ENCODE results near the gene MAFB. TPM values are rescaled to one million over a fixed set of nuclear protein-coding genes. Genes with fewer than 3 reads are reported as not detected.

MAFB gene
- total RNA-seq, 1 donor from 2014 or later, result 17.3 TPM

DNA sequence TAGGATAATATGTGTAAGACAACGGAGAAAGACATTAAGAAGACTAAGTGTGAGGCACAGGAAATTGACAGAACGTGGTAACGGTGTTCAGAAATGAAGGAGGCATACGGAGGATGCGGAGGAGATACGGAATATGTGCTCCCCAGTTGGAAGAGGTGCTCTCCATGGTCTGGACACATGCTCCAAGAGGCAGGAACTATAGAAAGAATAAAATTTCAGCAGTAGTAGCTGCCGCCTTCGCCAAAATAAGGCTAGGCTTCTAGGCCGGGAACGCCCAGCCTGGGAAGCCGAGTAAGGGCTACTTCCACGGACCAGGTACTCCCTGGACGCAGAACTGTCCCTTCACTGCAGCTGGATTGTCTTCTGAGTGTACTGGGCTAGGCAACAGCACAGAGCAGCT, 7.4 kb downstream of the MAFB start:
- no peak for DNase-seq (ENCODE audit: low spot score)

DNA sequence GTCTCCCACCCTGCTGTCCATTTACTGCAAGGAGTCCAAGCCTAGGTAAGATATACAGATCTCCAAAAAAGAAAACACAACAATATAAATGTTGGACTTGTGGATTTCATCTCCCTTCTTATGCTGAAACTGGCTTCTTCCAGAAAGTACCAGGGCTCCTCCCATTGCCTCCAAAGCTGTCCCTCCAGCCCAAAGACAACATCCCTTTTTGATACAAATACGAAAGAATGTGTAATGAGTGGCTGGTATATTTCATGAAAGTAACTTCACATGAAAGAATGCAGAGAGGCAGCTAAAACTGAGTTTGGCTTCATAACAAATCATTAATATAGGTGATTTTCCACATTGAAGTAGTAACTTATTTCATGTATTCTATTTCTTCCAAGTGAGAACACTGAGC, 7.9 kb downstream of the MAFB start:
- no peak for DNase-seq (ENCODE audit: low spot score)

DNA sequence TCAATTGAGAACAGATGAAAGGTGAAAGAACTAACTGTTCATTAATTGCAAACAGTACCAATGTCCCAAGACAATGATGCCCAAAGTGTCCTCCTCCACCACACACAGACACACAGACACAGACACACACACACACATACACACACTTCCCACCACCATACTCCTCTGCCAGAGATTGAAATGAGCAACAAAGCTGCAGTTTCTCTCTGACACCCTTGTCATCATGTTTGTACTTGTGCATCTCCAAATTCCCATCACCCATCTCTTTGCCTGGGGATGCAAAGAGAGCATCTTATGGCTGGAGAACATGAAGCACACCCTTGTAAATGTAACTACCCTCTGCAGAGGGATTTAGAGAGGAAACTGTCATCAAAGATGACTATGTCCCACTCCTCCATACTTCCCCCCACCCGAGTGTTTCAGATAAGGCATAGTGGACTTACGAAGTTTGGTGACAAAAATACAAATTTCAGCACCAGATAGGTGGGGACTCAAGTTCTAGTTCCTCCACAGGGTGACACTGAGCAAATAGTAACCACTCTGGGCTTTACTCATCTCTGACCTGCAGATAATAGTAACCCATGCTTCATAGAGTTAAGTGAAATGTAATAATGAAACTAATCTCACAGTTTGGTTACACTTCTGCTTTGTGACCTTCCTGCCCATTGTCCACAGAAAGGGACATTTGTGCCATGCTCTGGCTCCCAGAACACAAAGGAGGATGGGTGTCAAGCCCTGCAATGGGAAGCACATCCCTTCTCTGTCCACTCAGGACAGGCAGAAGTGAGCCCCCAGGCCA, 8.7 kb downstream of the MAFB start:
- DNase-seq (ENCODE audit: low spot score), result no peak

DNA sequence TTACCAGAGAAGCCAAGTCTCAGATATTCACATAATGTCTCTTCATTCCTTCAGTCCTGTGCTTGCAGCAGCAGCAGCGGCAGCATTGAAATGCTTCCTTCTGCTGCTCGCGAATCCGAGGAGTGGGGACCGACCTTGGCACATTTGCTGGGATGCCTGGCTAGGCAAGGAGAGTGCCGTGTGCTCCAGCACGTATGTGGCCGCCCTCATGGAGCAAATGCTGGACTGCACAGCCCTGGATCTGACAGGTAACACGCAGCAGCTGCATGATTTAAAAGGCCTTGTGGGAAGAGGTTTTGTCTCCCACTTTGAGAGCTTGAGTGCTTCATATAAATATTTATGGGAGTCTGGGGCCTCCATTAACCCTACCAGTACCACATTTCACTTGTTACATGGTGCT, 9.9 kb downstream of the MAFB start:
- DNase-seq (ENCODE audit: low spot score), result no peak

DNA sequence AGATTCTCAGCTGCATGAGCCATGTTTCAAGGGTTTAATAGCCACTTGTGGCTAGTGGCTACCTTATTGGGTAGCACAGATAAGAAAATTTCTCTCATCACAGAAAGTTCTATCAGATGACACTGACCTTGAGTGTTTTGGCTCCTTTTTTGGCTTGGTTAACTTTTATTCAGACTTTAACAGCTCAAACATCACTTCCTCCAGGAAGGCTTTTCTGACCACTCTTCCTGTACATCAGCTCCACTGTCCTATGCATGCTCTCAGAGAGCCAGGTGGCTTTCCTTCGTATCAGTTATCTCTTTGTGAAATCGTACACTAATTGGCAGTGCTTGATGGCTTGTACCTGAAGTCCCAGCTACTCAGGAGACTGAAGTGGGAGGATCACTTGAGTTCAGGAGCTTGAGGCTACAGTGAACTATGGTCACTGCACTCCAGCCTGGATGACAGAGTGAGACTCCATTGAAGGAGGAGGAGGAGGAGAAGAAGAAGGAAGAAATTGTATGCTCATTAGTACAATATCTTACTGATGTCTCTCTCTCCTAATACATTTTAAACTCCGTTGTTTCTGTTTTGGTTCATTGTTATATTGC, 10.7 kb downstream of the MAFB start:
- no peak for DNase-seq (ENCODE audit: low spot score)

DNA sequence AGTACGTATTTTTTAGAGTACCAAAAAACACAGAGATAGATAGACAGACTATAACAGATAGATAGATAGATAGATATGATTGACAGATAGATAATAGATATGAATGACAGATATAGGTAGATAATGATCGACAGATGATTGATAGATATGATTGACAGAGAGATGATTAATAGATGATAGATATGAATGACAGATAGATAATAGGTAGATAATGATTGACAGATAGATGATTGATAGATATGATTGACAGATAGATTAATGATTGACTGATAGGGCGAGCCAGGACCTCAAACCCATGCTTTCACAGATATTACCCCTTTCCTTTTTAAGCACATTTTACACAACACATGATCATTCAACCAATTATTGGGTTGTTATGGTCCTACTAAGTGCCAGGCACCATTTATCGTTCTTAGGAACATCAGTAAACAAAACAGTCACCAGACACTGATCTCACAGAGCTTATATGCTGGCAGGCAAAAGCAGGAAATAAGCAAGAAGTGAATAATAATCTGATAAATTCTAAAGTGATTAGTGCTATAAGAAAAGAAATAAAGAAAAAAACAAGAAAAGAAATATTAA, 11.6 kb downstream of the MAFB start:
- DNase-seq (ENCODE audit: low spot score), result no peak

DNA sequence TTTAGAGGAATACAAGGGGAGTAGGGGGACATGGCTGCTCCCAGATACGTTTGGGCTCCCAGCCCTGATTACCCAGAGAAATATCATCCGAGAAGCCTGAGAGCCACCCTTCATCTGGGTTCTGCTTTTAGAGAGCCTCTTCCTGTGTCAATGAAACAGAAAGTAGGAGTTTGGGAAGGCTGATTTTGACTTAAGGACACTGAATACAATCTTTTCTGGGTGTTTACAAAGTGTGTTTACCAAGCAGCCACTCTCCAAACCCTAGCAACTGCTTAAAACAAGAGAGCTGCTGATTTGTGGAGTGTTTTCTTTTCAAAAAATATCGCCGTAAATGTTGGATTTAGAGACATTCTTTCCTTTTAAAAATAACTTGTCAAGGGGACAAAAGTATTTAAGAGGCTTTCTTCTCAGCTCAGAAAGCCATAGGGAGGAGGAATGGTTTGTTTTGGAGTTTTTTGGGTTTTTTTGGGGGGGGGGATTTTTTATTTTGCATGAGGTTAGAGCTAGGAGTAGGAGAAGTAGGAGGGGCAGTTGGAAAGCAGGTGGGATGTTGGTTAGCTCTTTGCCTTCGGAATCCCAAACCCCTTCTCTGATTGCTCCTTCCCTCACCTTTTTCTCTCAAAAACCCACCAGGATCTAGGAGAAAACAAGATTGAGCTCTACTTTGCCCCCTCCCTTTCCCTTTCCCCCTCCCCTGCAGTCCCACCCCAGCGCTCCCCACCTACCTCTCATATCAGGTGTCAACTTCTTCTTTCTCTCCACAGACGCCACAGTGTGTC, 12.4 kb downstream of the MAFB start:
- DNase-seq (ENCODE audit: low spot score), result no peak

DNA sequence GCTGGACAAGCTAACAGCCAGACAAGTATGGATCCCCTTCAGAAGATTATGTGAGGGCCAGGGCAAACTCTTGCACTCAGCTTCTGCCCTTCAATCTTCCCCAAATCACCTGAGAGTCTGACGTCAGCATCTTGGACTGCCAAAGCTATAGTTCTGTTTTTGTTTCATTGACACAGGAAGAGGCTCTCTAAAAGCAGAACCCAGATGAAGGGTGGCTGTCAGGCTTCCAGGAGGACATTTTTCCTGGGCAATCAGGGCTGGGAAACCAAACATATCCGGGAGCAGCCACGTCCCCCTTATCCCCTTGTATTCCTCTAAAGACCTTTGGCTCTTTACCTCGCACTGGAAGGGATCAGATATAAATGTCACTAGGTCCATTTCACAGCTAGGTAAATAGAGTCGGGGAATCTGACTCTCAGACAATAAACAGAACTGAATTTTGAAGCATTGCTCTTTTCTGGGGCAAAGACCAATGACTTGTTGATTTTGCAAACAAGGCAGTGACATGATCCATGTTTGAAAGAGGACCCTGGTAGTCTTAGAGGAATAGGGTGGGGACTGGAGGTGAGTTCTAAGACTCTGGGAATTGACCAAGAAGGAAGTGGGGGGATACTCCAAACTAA, 13.3 kb downstream of the MAFB start:
- DNase-seq (ENCODE audit: low spot score), result no peak

DNA sequence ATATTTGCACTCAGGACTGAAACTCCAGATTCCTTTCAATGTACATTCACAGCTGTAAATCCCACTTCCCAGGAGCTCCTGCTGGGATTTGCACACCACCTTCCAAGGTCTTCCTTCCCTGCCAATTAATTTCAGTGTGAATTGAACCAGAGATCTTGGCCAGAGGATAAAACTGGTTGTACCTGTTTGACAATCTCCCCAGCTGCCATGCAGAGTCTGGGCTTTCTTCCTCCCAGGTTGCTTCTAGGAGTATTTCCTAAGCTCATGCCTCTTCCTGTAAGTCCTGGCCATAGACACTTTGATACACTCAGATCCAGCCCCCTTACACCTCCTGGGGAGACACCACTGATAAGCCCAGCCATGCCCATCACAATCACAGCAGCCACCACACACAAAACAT, 15.6 kb downstream of the MAFB start:
- no peak for DNase-seq (ENCODE audit: low spot score)

DNA sequence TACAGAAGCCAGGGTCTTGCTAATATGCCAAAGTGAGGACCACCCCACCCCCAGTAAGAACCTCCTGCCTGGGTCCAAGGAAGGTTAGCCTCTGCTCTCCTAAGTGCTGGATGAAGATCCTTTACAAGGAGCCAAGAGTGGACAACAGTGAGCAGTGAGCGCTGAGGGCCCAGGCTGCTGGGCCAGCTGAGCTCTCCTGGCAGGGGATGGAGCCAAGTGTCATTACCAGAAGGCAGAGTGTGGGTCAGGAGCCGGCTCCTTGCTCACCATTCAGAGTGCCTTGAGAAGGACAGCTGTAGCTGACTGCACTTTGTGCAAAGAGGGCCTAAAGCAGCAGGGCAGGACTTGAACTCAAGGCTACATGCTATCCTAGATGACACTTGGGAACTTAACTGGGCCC, 16.9 kb downstream of the MAFB start:
- no peak for DNase-seq (ENCODE audit: low spot score)

DNA sequence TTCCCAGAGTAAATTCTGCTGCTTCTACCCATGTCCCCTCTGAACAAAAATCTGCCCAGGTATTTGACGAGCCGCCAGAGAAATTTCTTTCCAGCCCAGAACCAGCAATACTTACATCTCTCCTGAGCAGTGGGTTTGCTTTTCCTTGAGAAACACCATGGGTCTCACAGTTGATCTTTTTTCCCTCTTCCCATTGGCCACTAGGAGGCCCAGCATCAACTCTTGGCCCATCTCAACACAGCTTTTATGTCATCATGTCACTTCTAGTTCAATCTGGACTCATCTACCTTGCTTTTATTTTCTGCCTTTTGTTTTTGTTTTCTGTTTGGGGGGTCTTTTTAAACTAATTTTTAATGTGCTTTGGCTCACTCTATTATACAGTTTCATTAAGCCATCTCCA, 18.8 kb downstream of the MAFB start:
- no peak for DNase-seq (ENCODE audit: low spot score)

DNA sequence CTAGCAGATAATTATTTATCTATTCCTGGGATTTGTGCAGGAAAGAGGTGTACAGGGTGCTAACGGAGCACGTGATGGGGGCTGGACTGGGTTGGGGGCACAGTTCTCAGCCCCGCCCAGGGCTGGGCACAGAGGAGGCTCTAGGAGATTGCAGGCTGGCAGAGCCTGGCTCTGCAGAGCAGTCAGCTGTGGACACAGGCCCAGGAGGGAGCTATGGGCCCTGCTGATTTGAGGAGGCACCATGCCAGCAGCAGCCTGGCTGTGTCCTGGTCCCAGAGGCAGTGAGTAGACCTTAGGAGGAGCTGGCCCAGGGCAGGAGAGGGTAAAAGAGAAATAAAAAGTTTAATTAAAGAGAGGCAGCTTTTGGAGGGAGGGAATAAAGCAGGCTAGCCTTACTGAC, 19.3 kb downstream of the MAFB start:
- DNase-seq (ENCODE audit: low spot score), result no peak

DNA sequence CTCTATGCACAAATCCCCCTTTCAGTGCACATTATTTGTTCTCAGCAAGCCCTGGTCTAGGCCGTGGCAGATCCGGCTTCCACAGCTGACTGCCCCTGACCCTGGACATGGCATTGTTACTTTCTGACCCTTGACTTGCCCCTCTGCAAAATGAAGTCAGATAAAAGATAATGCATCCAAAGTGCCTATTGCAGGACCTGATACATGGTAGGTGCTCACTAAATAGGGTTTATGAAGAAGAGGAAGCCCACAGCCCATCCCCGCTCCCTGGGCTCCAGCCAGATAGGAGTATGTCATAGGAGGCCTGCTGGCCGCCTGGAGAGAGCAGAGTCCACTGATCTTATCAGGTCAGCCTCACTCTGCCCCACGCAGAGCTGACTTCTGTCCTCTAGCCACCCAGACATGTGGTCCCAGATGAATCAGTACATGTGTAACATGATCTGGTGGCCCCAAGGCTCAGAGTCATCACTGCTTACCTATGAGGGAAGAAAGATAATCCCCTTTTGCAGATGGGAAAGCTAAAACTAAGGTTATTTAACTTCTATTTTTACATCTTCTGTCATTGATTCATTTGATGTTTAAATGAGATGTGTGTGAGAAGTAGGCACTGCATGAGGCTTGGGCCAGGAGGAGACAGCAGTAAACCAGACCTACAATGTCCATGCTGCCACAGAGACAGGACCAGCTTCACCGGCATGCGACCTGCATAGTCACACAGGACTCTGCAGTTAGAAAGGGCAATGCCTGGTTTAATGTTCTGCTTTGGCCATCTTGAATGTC, 20.4 kb downstream of the MAFB start:
- no peak for DNase-seq (ENCODE audit: low spot score)

DNA sequence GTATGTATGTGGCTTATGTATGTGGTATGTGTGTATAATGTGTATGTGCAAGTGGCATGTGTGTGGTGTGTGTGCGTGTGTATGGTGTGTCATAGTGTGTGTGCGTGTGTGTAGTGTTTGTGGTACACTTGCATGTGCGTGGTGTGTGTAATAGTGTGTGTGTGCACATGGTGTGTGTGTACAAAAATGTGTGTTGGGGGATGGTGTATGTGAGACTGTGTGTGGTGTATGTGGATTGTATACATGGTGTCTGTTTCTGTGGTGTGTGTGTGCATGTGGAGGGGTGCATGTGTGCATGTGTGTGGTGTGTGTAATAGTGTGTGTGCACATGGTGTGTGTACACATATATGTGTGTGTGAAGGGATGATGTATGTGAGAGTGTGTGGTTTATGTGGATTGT, 21.5 kb downstream of the MAFB start:
- no peak for DNase-seq (ENCODE audit: low spot score)

DNA sequence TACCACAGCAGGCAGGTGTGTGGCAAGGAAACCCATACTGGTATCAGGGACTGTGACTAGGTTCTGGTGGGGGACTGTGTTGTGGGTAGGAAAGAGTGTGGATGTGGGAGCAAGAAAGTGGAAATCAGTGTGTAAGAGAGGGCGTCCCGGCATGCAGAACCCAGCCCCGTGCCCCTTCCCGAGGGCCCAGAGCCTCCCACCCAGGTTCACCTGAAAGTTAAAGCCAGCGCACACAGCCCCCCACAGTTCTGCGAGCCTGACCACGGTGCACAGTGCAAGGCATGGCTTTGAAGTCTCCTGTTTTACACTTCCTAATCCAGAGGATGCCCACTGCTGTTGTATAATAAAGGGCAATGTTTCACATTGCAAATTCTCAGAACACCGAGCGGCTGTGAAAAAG, 22.7 kb downstream of the MAFB start:
- no peak for DNase-seq (ENCODE audit: low spot score)

DNA sequence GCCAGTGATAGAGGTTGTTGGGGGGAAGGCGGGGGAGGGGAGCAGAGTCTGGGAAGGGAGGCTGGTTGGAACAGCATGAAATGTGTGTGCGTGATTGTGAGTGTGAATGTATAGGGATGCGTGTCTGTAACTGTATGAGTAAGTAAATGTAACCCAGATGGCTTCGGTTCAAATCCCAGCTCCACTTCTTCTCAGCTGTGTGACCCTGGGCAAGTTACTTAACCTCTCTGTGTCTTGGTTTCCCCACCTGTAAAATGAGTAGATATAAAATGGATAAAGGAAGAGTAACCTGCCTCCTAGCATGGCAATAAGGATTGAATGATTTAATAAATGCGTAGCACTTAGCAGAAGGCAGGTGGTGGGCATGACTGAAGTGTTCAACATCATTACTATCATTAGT, 24.1 kb downstream of the MAFB start:
- DNase-seq (ENCODE audit: low spot score), result no peak

DNA sequence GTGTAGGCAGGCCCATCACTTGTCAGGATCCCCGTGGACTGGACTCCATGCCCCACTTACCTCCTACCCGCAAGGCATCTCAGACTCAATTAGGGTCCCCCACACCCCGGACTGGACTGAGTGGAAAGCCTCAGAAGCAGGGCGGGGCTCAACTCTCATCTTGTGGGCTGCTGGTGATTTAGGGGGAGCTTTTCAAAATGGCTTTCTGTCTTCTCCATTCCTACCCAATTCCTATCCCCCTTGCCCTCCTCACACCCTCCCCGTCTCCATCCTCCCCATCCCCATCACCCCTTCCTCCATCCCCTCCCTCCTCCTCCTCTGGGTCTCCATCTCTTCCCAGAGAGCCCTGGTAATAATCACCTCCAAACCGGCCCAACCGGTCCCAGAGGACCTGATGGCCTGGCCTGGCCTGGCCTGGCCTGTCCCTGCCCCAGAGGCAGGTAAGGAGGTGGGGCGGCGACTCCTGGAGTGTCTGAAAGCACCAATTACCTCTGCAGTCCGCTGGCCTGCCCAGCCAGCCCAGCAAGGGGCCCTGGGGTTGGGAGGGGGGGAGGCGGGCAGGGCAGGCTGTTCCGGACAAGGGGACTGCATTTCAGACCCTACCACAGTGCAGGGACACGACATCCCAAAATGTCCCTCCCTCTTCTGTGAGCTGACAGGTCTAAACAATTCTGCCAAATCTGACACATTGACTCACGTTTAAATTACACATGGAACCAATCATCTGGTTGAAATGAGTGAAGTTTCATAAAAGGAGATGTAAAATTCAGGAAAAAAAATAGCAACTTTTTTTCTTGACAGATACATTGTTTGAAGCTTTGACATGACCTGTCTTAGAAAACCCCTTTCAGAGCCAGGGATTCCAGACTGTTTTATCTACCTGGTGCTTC, 24.8 kb downstream of the MAFB start:
- DNase-seq (ENCODE audit: low spot score), result no peak

DNA sequence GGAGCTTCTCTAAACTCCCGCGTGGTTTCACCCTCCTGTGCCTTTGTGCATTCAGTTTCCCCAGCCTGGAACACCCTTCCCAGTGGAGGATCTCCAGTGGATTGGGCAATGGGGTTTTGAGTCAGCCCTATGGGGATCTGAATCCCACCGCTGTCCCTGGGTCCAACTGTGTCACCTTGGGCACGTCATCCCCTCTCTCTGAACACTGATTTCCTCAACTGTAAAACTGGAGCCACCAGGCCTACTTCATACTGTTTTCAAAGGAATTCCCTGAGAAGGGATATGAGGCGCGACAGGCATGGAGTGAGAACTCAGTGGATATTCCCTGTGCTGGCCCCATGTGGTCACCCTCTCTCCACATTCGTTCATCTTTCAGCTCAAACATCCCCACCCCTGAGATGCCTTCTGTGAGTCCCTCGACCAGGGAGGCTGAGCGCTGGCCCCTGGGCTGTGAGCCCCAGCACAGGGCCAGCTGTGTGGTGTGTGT, 25.7 kb downstream of the MAFB start:
- DNase-seq (ENCODE audit: low spot score), result no peak

DNA sequence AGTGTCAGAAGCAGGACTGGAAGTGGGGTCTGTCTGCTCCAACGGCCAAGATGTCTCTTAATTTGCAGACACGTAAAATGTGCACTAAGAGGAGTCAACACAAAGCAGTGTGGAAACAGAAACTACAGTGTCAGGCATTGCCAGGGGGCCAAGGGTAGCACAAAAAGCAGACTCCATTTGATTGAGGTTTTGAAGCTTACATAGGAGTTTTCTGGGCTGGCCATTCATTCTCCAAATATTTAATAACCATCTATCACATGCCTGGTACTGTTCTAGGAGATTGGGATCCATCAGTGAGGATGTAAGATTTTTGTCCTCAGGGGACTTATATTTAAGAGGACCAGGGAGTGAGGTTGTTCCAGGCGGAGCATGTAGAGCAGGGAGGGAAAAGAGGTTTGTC, 29.5 kb downstream of the MAFB start:
- no peak for DNase-seq (ENCODE audit: low spot score)

DNA sequence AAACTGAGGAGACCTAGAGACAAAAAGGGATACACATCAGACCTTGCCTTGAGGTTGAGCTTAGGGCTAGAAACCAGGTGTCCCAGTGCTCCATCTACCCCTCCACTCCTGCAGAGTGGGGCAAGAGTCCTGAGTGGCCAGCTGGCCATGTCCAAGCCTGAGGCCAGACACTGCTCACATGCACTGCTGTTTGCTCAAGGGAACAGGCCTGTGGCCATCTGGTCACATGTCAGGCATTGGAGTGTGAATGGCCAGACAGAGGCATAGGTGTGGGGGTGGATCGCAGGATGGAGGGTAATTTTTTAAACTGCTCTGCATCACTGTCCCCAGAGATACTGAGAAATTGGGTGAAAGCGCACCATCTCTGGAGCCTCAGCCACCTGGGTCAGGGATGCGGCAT, 30.5 kb downstream of the MAFB start:
- no peak for DNase-seq (ENCODE audit: low spot score)

Data from ureter (tissue), 1 donor.